HG03457 (cell line): Measurements from ENCODE around the gene SAP30L.

Experiments used
- ATAC-seq: cut with Tn5 transposase; IDR thresholded peaks from one replicate; pipeline ENCODE4 v1.9.1; 2021; ENCODE audit warnings: moderate number of reproducible peaks; ENCODE audit not compliant: unreplicated experiment

Gene SAP30L

GRCh38 chr5:154460172-154460571 is 14.4 kb downstream of the SAP30L start:
- no peak for ATAC-seq

- ATAC-seq: no peak
Measured at GRCh38 chr5:154461531-154461930, 15.7 kb downstream of the SAP30L start.

- ATAC-seq: no peak
Measured at GRCh38 chr5:154464438-154464837, 18.6 kb downstream of the SAP30L start.

GRCh38 chr5:154465169-154465568 is 19.4 kb downstream of the SAP30L start:
- ATAC-seq: no peak

GRCh38 chr5:154466147-154466546 is 20.4 kb downstream of the SAP30L start:
- no peak for ATAC-seq

- no peak for ATAC-seq
Measured at GRCh38 chr5:154466671-154467070, 20.9 kb downstream of the SAP30L start.

- no peak for ATAC-seq
Measured at GRCh38 chr5:154467655-154468354, 22.0 kb downstream of the SAP30L start.

- no peak for ATAC-seq
Measured at GRCh38 chr5:154470137-154470536, 24.3 kb downstream of the SAP30L start.

- ATAC-seq: no peak
Measured at GRCh38 chr5:154470947-154471870, 25.4 kb downstream of the SAP30L start.

GRCh38 chr5:154472871-154473580 is 27.2 kb downstream of the SAP30L start:
- ATAC-seq: no peak

- no peak for ATAC-seq
Measured at GRCh38 chr5:154473581-154474283, 27.9 kb downstream of the SAP30L start.

- ATAC-seq: no peak
Measured at GRCh38 chr5:154474396-154475334, 28.9 kb downstream of the SAP30L start.

- ATAC-seq: no peak
Measured at GRCh38 chr5:154475591-154476353, 30.0 kb downstream of the SAP30L start.

- no peak for ATAC-seq
Measured at GRCh38 chr5:154476354-154477205, 30.8 kb downstream of the SAP30L start.

- no peak for ATAC-seq
Measured at GRCh38 chr5:154477382-154478223, 31.8 kb downstream of the SAP30L start.

- no peak for ATAC-seq
Measured at GRCh38 chr5:154478224-154478565, 32.4 kb downstream of the SAP30L start, which contains the start of gene HAND1. Gene HAND1 (minus strand): TSS chr5:154478227. CDS start chr5:154478008, 219 bp downstream.

- no peak for ATAC-seq
Measured at GRCh38 chr5:154478752-154479159, 33.0 kb downstream of the SAP30L start.
